Measurements from ENCODE around the gene SON.
A peak's percentile ranks its signal among the peaks of the same experiment; 100 is the strongest.

Gene SON

DNA sequence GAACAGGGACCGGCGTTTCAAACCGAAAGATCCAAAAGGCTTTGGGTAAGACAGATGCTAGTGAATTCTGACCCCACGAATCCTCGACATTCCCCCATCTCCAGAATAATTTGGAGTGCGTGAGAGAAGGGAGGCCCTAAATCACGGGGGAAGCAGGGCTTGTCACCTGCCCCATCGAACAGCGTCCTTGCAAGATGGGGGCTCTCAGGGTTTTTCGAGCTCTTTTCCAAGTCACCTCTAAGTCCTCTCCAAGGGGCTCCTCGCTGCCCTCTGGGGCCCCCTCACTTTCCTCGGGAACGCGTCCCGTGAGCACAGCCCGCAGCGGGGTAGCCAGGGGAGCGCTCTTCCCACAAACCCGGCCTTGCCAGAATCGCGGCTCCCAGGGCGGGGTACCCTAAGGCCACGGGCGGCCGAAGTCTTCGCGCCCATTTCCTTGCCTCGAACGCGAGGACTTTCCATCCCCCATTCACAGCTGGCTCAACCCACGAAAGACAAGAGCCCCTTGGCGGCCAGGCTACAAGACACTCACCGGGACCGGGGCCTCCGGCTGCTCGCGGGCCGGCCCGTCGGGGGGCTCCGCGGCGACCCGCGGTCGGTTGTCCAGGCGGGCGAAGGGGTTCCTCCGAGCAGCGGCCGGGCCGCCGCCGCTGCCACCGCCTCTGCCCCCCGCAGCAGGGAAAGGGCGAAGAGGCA, 45.1 kb downstream of the SON start (continued):
- TF ChIP-seq, protein P1, sequence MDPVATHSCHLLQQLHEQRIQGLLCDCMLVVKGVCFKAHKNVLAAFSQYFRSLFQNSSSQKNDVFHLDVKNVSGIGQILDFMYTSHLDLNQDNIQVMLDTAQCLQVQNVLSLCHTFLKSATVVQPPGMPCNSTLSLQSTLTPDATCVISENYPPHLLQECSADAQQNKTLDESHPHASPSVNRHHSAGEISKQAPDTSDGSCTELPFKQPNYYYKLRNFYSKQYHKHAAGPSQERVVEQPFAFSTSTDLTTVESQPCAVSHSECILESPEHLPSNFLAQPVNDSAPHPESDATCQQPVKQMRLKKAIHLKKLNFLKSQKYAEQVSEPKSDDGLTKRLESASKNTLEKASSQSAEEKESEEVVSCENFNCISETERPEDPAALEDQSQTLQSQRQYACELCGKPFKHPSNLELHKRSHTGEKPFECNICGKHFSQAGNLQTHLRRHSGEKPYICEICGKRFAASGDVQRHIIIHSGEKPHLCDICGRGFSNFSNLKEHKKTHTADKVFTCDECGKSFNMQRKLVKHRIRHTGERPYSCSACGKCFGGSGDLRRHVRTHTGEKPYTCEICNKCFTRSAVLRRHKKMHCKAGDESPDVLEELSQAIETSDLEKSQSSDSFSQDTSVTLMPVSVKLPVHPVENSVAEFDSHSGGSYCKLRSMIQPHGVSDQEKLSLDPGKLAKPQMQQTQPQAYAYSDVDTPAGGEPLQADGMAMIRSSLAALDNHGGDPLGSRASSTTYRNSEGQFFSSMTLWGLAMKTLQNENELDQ (tag by site-specific recombination; IDR thresholded peaks at IDR 0.05; ENCODE audit: low read depth) = no peak
- no peak for TF ChIP-seq ZNF223 (tag by site-specific recombination; IDR thresholded peaks at IDR 0.05)
- TF ChIP-seq ZNF23 (tag by site-specific recombination; IDR thresholded peaks at IDR 0.05; ENCODE audit: borderline replicate concordance) = no peak
- TF ChIP-seq ZNF2 (tag by site-specific recombination; IDR thresholded peaks at IDR 0.05) = no peak
- TF ChIP-seq ZBTB20 (tag by site-specific recombination; IDR thresholded peaks at IDR 0.05) = peak; percentile 66; the same call in 1 of the 2 replicates
- TF ChIP-seq, protein P2, sequence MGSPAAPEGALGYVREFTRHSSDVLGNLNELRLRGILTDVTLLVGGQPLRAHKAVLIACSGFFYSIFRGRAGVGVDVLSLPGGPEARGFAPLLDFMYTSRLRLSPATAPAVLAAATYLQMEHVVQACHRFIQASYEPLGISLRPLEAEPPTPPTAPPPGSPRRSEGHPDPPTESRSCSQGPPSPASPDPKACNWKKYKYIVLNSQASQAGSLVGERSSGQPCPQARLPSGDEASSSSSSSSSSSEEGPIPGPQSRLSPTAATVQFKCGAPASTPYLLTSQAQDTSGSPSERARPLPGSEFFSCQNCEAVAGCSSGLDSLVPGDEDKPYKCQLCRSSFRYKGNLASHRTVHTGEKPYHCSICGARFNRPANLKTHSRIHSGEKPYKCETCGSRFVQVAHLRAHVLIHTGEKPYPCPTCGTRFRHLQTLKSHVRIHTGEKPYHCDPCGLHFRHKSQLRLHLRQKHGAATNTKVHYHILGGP (tag by site-specific recombination; IDR thresholded peaks at IDR 0.05) = no peak
- peak; percentile 53; the same call in 1 of the 2 replicates for TF ChIP-seq ZEB2 (tag by site-specific recombination; IDR thresholded peaks at IDR 0.05)
- TF ChIP-seq ZNF776 (tag by site-specific recombination; IDR thresholded peaks at IDR 0.05; ENCODE audit: borderline replicate concordance) = no peak
- no peak for TF ChIP-seq ZBTB1 (tag by site-specific recombination; IDR thresholded peaks at IDR 0.05)
- peak; percentile 50 for TF ChIP-seq ZNF335 (tag by site-specific recombination; conservative IDR thresholded peaks at IDR 0.05)
- TF ChIP-seq ZNF561 (tag by site-specific recombination; IDR thresholded peaks at IDR 0.05; ENCODE audit: borderline replicate concordance) = no peak
- no peak for TF ChIP-seq YY2 (tag by site-specific recombination; IDR thresholded peaks at IDR 0.05)
- no peak for TF ChIP-seq ZNF843 (tag by site-specific recombination; IDR thresholded peaks at IDR 0.05)
- TF ChIP-seq, protein P3, sequence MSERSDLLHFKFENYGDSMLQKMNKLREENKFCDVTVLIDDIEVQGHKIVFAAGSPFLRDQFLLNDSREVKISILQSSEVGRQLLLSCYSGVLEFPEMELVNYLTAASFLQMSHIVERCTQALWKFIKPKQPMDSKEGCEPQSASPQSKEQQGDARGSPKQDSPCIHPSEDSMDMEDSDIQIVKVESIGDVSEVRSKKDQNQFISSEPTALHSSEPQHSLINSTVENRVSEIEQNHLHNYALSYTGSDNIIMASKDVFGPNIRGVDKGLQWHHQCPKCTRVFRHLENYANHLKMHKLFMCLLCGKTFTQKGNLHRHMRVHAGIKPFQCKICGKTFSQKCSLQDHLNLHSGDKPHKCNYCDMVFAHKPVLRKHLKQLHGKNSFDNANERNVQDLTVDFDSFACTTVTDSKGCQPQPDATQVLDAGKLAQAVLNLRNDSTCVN (tag by site-specific recombination; optimal IDR thresholded peaks at IDR 0.05) = peak; percentile 56
- TF ChIP-seq, protein P4, sequence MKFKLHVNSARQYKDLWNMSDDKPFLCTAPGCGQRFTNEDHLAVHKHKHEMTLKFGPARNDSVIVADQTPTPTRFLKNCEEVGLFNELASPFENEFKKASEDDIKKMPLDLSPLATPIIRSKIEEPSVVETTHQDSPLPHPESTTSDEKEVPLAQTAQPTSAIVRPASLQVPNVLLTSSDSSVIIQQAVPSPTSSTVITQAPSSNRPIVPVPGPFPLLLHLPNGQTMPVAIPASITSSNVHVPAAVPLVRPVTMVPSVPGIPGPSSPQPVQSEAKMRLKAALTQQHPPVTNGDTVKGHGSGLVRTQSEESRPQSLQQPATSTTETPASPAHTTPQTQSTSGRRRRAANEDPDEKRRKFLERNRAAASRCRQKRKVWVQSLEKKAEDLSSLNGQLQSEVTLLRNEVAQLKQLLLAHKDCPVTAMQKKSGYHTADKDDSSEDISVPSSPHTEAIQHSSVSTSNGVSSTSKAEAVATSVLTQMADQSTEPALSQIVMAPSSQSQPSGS (tag by site-specific recombination; IDR thresholded peaks at IDR 0.05; ENCODE audit: low read depth) = no peak
- TF ChIP-seq KLF8 (tag by site-specific recombination; IDR thresholded peaks at IDR 0.05) = no peak
- TF ChIP-seq ZFP69B (tag by site-specific recombination; IDR thresholded peaks at IDR 0.05) = no peak
- TF ChIP-seq ZNF112 (tag by site-specific recombination; IDR thresholded peaks at IDR 0.05) = no peak
- TF ChIP-seq, protein P5, sequence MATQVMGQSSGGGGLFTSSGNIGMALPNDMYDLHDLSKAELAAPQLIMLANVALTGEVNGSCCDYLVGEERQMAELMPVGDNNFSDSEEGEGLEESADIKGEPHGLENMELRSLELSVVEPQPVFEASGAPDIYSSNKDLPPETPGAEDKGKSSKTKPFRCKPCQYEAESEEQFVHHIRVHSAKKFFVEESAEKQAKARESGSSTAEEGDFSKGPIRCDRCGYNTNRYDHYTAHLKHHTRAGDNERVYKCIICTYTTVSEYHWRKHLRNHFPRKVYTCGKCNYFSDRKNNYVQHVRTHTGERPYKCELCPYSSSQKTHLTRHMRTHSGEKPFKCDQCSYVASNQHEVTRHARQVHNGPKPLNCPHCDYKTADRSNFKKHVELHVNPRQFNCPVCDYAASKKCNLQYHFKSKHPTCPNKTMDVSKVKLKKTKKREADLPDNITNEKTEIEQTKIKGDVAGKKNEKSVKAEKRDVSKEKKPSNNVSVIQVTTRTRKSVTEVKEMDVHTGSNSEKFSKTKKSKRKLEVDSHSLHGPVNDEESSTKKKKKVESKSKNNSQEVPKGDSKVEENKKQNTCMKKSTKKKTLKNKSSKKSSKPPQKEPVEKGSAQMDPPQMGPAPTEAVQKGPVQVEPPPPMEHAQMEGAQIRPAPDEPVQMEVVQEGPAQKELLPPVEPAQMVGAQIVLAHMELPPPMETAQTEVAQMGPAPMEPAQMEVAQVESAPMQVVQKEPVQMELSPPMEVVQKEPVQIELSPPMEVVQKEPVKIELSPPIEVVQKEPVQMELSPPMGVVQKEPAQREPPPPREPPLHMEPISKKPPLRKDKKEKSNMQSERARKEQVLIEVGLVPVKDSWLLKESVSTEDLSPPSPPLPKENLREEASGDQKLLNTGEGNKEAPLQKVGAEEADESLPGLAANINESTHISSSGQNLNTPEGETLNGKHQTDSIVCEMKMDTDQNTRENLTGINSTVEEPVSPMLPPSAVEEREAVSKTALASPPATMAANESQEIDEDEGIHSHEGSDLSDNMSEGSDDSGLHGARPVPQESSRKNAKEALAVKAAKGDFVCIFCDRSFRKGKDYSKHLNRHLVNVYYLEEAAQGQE (tag by site-specific recombination; IDR thresholded peaks at IDR 0.05) = no peak
- TF ChIP-seq ZNF24 (tag by site-specific recombination; IDR thresholded peaks at IDR 0.05) = no peak
- TF ChIP-seq HOXC10 (CRISPR knock-in tag; IDR thresholded peaks at IDR 0.05) = no peak
- no peak for TF ChIP-seq ZNF521 (tag by site-specific recombination; IDR thresholded peaks at IDR 0.05)
- TF ChIP-seq ZNF169 (tag by site-specific recombination; IDR thresholded peaks at IDR 0.05) = no peak
- no peak for TF ChIP-seq REPIN1 (tag by site-specific recombination; IDR thresholded peaks at IDR 0.05; ENCODE audit: low read depth)
- TF ChIP-seq ZNF174 (tag by site-specific recombination; IDR thresholded peaks at IDR 0.05) = no peak
- TF ChIP-seq ZNF354C (tag by site-specific recombination; IDR thresholded peaks at IDR 0.05; ENCODE audit: borderline replicate concordance, low read depth) = no peak
- TF ChIP-seq ZNF121 (tag by site-specific recombination; IDR thresholded peaks at IDR 0.05) = no peak
- TF ChIP-seq ZNF221 (tag by site-specific recombination; IDR thresholded peaks at IDR 0.05; ENCODE audit: borderline replicate concordance) = no peak
- TF ChIP-seq ZBTB8A (tag by site-specific recombination; IDR thresholded peaks at IDR 0.05) = peak; percentile 50; the same call in 1 of the 2 replicates

Data from HEK293 (cell line).